Gastroesophageal sphincter (tissue), 4 donors: ENCODE data around the gene CYTH2. TPM values are rescaled to one million over a fixed set of nuclear protein-coding genes. Genes with fewer than 3 reads are reported as not detected.

Source experiments
- ATAC-seq: fragments of 150-250 bp; one replicate; pipeline ENCODE4 v1.9.1; 2016; ENCODE audit warnings: mild to moderate bottlenecking, moderate library complexity
- H3K27ac ChIP-seq, 4 donors: fragments of 200-600 bp; sonication (generic) in 3 of 4; 1 replicate in 3 of 4; 2 replicates in 1 of 4; pipeline ENCODE4 v1.5.1; 2016 to 2019
- H3K27me3 ChIP-seq: fragments of 200-600 bp; sonication (generic); one replicate; pipeline ENCODE4 v1.5.1; 2019
- H3K36me3 ChIP-seq, 2 donors: fragments of 200-600 bp; sonication (generic); one replicate each; pipeline ENCODE4 v1.5.1; 2019; ENCODE audit warnings: control low read depth in 1 of 2
- H3K4me1 ChIP-seq, 3 donors: fragments of 200-600 bp; sonication (generic); 1 replicate in 2 of 3; 2 replicates in 1 of 3; pipeline ENCODE4 v1.5.1; 2016 to 2019; ENCODE audit warnings: control low read depth in 2 of 3
- H3K4me3 ChIP-seq, 2 donors: fragments of 200-600 bp; sonication (generic); one replicate each; pipeline ENCODE4 v1.5.1; 2019; ENCODE audit warnings: mild to moderate bottlenecking in 1 of 2, moderate library complexity in 1 of 2
- H3K9me3 ChIP-seq, 3 donors: fragments of 200-600 bp; sonication (generic); one replicate each; pipeline ENCODE4 v1.5.1; 2017 to 2019; ENCODE audit warnings: control low read depth in 2 of 3
- CTCF ChIP-seq, 4 experiments: fragments of 200-600 bp in 2 of 4; fragments of 450-650 bp in 2 of 4; sonication (generic) in 1 of 4; IDR thresholded peaks; one replicate each; pipeline ENCODE4 v1.5.1; 2017 to 2019; ENCODE audit warnings: antibody characterized with exemption in 4 of 4, mild to moderate bottlenecking in 2 of 4, moderate library complexity in 2 of 4
- EP300 ChIP-seq: sonication (generic); formaldehyde crosslinking; IDR thresholded peaks from one replicate; pipeline ENCODE4 v1.6.1; 2017; ENCODE audit warnings: antibody characterized with exemption, mild to moderate bottlenecking
- POLR2A ChIP-seq, 2 donors: fragments of 450-650 bp; IDR thresholded peaks; one replicate each; pipeline ENCODE4 v1.6.1; 2017; ENCODE audit warnings: antibody characterized with exemption in 2 of 2, mild to moderate bottlenecking in 2 of 2, moderate library complexity in 1 of 2
- POLR2AphosphoS5 ChIP-seq: sonication (generic); formaldehyde crosslinking; IDR thresholded peaks from one replicate; pipeline ENCODE4 v1.6.1; 2017; ENCODE audit warnings: antibody characterized with exemption
- WGBS, 2 donors: methylation state at CpG; one replicate each; pipeline ENCODE4 v1.1.5; 2018; ENCODE audit warnings: low coverage in 1 of 2; 5-methylcytosine and 5-hydroxymethylcytosine counted together
- total RNA-seq, 4 donors: library from RNA; depleted of rRNA; stranded (reverse); fragments of >200 nt; gene quantifications; one replicate each; pipeline ENCODE4 v1.1.0, GENCODE V29; 2016

CYTH2 gene
- total RNA-seq, 4 donors from 2014 or later: 28.6 to 56.7 (median 47.0) TPM

DNA sequence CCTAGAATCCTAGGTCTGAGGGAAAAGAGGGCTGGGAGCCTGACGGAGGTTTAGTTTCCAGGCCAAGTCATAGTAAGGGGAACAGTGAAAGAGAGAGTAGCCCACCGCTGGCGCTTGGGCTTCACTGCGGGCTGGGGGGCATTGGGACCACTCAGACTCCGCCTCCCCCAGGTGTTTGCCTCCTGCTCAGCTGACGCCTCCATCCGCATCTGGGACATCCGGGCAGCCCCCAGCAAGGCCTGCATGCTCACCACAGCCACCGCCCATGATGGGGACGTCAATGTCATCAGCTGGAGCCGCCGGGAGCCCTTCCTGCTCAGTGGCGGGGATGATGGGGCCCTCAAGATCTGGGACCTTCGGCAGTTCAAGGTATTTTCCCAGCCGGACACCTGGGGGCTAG, 18.3 kb upstream of the CYTH2 start:
- no peak for ATAC-seq

GRCh38 chr19:48451624-48452023, 17.5 kb upstream of the CYTH2 start:
- Histone ChIP-seq H3K27ac (no peak overlapping the region), H3K4me1 (peaks cover 0 to 9% (median 0%) of the 10 kb centered on the region in 3 donors), H3K36me3 (peaks cover 0 to 96% of the 10 kb centered on the region in 2 donors), H3K27me3 (no peaks in the 10 kb centered on the region), H3K4me3 (no peak overlapping the region), H3K9me3 (no peaks in the 10 kb centered on the region)
- 78 to 88% methylated on average over 7 to 8 of the region's 12 CpGs for WGBS, 2 donors
- TF ChIP-seq CTCF (IDR thresholded peaks at IDR 0.05) (no peak), POLR2AphosphoS5 (no peak), POLR2A (IDR thresholded peaks at IDR 0.05) (no peak), EP300 (no peak)
- ATAC-seq: no peak

More for the DNA sequence above, 18.3 kb upstream of the CYTH2 start:
- H3K9me3 ChIP-seq: no peaks in the 10 kb centered on the region
- no peak overlapping the region for H3K27ac ChIP-seq
- peaks cover 0 to 89% of the 10 kb centered on the region in 2 donors for H3K36me3 ChIP-seq
- H3K27me3 ChIP-seq: no peaks in the 10 kb centered on the region
- WGBS, 2 donors: 100% methylated on average over 1 of the region's 15 CpGs; no CpG with 5 or more reads in 1 of the 2 donors
- no peak for TF ChIP-seq POLR2AphosphoS5
- no peak for TF ChIP-seq CTCF (IDR thresholded peaks at IDR 0.05)
- TF ChIP-seq EP300: no peak
- TF ChIP-seq POLR2A (IDR thresholded peaks at IDR 0.05): no peak
- no peak overlapping the region for H3K4me3 ChIP-seq
- H3K4me1 ChIP-seq: peaks cover 0 to 16% (median 3%) of the 10 kb centered on the region in 3 donors

GRCh38 chr19:48452289-48453190, 16.6 kb upstream of the CYTH2 start:
- Histone ChIP-seq H3K4me3 (no peak overlapping the region), H3K36me3 (peaks cover 0 to 96% of the 10 kb centered on the region in 2 donors), H3K27ac (no peak overlapping the region), H3K9me3 (no peaks in the 10 kb centered on the region), H3K4me1 (no peaks in the 10 kb centered on the region), H3K27me3 (no peaks in the 10 kb centered on the region)
- WGBS, 2 donors: 78 to 100% methylated on average over 1 to 3 of the region's 33 CpGs
- ATAC-seq: no peak
- TF ChIP-seq POLR2AphosphoS5: no peak
- no peak for TF ChIP-seq CTCF (IDR thresholded peaks at IDR 0.05)
- TF ChIP-seq EP300: no peak
- no peak for TF ChIP-seq POLR2A (IDR thresholded peaks at IDR 0.05)

GRCh38 chr19:48454150-48454730, 14.9 kb upstream of the CYTH2 start:
- no peaks in the 10 kb centered on the region for H3K27me3 ChIP-seq
- no peaks in the 10 kb centered on the region for H3K4me1 ChIP-seq
- H3K9me3 ChIP-seq: no peaks in the 10 kb centered on the region
- ATAC-seq: no peak
- TF ChIP-seq POLR2A (IDR thresholded peaks at IDR 0.05): no peak
- no peak for TF ChIP-seq EP300
- TF ChIP-seq CTCF (IDR thresholded peaks at IDR 0.05): no peak
- TF ChIP-seq POLR2AphosphoS5: no peak
- H3K27ac ChIP-seq: no peak overlapping the region
- WGBS, 2 donors: 86 to 90% methylated on average over 2 to 14 of the region's 22 CpGs
- peaks cover 0 to 79% of the 10 kb centered on the region in 2 donors for H3K36me3 ChIP-seq
- no peak overlapping the region for H3K4me3 ChIP-seq
